HG03039 (cell line): ENCODE results near the gene LGALS12.
"Not testable (repeated sequence)": the region's sequence is repeated elsewhere in the genome, so short reads cannot be mapped to it uniquely, and the experiment has no call there.

Experiments
- ATAC-seq: cut with Tn5 transposase; IDR thresholded peaks from one replicate; pipeline ENCODE4 v1.9.1; 2021; ENCODE audit warnings: mild to moderate bottlenecking, moderate library complexity; ENCODE audit not compliant: unreplicated experiment

LGALS12 gene

DNA sequence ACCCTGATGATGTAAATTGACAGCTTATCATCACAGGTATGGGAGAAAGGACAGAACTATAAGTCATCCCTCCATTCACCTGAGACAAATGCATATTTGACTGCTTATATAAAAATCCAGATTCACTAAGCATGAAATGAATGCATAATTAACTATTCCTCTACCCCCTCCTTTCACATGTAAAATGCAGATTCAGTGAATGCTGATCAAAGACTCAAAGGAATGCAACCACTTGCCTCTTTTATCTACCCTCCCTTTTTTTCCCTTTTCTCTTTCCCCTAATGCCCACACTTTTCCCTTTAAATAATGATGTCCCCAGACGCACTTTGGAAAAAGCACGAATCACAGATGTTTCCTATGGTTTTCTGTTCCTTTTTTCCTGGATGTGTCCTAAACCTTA is 26.2 kb downstream of the LGALS12 start:
- ATAC-seq = no peak

DNA sequence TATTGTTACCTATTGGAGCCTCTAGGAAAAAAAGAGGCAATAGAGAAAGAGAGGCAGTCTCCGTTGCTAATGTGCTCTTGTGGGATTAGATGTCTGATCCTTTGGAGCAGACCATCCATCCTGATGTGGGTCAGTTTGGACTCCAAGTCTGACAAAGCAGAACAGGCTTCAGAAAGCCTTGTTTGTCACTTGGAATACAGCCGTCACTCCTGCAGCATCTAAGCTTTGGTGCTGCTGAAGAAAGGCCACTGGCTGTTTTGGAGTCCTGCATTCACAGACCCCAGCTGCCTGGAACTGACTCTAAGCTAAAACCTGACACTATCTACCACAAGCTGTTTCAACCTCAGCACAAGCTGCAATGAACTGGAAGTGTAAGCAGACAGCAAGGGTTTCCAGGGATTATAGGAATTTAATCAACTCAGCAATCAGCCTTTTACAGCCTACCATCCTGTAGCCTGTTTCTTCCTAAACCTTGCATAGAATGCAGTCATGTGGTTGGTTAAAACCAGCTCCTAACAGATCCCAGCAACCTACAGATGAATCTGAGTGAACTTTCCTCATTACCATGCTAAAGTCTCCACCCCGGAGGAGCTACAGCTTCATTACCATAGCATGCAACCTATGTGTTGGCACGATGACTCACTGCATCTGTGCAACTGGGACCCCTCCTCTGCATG is 27.1 kb downstream of the LGALS12 start:
- ATAC-seq = no peak

DNA sequence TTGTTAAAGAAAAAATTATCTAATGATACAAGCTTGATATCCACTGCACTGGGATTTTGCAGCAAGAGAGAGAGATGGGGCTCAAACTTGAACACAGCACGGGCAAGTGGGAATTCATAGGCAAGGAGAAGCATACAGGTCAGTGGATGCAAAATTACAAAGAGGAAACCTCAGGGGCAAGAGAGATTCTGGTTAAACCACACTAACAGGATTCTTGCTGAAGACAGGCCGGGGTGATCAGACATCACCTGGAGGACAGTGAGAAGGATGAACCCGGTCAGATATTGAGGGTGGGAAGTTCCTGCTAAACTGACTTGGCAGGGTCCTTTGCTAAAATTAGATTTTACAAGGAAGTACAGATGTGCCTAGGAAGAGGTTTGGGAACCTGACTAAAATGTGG is 28.2 kb downstream of the LGALS12 start:
- no peak for ATAC-seq

DNA sequence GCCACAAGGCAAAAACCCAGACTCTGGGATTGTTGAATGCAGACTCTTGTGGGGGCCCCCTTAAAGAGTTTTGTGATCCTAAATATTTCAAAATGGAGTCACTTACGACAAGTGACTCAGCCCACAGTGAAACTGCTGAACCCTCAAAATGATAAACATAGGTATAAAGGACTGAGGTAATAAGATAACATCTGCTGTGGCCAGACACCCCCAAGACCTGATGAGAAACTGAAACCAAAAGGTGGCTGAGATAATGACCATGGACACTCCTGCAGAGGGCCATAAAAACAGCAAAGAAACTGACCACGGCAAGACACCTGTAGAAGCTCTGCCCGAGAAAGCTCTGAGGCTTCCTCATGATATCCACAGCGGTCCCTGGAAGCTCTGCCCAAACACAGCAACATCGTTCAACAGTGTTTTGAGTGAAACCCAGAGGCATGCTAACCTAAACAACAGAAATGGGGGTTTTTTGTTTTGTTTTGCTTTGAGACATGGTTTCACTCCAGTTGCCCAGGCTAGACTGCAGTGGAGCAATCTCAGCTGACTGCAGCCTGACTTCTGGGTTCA is 29.1 kb downstream of the LGALS12 start:
- no peak for ATAC-seq

DNA sequence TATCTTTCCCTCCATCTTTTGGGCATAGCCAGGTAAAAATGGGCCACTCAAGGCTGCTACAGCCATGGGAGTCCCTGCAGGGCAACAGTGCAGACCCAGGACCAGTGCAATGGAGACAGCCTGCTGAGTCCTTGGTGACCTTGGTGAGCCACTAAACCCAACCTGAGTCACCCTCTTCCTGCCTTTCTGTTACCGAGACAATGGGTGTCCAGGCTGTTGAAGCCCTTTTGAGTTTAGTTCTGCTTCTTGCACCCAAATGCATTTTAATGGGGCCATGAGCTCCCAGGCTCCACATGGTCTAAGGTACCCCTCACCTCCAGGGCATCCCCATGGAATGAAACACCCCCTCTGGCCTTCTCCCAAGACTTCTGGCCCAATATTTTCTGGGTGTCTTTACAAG is 29.9 kb downstream of the LGALS12 start:
- no peak for ATAC-seq

DNA sequence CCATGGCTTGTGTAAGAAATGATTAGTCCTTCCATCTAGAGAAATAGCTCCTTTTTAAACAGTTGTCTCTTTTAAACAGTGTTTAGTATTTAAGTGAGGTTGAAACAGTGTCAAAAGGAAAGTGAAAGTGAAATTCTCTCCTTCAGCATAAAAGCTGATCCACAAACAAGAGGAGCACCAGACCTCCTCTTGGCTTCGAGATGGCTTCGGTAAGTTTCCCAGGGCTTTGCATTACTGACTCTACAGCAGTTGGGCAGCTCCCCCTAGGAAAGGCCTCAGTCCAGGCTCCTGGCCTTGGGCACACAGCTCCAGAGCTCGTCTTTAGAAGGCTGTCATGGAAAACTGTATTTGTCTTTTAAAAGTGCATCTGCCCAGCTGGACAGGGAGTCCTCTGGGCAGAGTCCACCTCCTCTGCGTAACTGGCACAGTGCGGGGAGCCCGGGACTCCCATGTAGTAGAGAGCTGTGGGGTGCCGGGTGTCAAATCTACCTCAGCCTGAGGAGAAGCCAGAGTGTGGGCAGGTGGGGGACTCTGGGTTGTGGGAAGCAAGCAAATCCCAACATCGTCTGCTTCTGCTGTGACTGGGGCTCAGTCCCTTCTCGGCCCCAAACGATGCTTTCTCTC is 30.9 kb downstream of the LGALS12 start, which contains the start of gene PLAAT4:
PLAAT4 (plus strand) TSS at position 140 of the 624 bp plus-strand sequence; CDS start at position 201, 61 bp downstream.
- ATAC-seq = no peak

DNA sequence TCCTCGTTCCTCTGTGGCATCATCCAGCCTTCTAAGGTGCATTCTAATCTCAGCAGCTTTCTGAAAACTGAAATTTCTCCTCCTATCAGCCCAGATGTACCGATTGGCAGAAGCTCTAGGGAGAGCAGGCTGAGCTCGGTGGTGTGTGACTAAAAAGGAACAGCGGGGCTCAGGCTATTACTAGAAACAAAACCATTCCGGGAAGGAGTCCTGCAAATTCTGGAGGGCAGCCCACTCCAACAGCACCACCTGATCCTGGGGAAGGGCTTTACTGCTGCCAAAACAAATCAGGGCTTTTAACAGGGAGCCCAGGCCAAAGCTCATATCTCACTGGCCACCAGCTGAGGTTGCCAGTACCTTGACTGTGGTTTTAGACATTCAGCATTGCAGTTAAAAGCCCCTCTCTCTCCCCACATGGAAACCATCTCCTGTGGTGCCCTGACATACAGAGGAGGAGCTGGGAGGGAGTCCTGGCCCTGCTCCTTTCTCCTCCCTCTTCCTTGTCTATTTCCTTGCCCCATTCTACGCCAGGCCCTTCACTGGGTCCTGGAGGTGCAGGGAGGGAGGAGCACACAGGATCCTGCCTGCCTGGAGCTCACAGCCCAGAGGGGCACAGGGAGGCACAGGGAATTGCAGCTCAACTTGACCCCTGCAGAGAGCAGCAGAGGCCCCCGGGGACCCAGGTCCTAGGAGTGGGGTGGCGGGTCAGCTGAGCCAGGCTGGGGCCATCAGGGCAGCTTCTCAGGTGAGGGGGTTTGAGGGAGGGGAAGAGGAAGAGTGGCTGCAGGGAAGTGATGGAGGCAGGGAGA is 31.6 kb downstream of the LGALS12 start:
- no peak for ATAC-seq

DNA sequence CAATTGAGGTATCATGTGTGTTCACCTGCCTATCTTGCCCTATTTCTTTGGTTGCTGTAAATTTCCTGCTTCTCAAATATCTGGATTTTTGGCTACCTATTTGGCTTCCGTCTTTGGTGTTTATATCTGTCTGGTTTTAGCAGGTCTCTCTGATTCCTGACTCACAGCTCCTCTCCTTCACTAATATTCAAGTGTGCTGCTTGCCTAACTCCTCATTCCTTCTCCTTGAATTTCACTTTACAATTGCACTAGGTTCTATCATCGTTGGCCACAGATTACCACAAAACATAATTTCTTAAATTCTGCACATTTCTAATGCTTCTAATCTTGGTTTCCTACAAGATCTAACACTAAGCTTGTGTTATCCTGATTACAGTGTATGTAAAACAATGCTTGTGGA is 36.6 kb downstream of the LGALS12 start:
- ATAC-seq = not testable (repeated sequence)

DNA sequence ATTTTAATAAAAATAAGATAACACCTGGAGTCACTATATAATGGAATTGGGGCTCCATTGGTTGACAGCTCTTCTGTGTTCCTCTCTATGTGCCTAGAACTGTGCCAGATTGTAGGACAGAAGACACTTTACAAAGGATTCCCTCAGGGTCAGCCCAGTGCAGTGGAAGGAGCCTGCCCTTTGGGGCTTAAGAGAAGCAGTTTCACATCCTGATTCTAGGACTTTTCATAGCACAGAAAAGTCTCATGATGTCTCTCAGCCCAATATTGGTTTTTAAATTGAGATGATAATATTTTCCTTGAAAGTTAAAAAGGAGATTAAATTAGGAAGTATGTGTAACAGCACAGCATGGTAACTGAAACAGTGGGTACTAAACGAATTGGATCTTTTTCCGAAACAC is 37.8 kb downstream of the LGALS12 start:
- ATAC-seq = no peak

DNA sequence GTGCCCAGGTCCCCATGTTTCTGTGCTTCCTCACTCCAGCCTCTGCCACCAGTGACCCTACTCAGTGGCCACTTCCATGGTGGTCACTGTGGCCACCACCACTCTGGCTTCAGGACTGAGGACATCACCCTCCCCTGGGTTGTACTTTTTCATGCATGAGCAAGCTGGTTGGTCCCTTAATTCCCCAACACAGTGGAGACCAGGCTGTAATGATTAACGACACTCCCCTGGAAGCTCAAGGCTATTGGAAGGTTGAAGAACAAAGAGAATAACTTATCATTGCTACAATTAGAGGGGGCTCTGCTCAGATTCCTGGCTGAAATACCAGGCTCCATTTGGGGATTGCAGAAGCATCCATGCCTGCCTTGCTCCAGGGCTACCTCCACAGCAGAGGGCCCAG is 41.2 kb downstream of the LGALS12 start:
- no peak for ATAC-seq

DNA sequence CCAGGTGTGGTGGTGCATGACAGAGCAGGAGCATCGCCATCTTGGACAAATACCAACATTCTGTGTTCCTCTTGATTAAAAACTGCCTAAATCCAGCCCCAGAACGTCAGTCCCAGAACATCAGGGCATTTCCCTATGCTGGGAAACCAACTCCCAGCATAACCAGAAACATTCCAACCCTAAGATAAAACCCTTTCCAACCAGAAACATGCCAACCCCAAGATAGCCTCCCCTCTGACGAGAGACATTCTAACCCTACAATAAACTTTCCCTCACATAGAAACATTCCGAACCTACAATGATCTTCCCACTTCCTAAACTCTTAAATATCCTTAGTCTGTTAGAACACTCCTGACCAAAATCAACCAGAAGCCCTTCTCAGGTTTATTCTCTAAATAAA is 42.3 kb downstream of the LGALS12 start:
- no peak for ATAC-seq

DNA sequence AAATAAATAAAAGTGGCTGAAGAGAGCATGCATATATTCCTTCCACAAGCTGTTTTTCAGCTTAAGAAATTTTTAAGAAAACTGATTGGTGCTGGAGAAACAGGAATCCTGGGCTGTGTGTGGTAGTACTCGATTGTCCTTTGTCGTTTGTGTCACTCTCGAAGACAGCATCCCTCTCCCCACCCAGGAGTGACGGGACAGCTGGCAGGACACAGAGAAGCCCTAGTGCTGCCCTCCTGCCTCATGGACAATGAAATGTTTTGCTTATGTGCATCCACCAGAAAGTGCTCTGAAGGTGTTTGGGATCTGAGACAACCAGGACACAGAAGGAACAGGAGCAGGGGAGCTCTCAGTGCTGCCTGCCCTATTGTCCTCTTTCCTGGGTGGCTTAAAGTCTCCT is 43.5 kb downstream of the LGALS12 start:
- no peak for ATAC-seq

DNA sequence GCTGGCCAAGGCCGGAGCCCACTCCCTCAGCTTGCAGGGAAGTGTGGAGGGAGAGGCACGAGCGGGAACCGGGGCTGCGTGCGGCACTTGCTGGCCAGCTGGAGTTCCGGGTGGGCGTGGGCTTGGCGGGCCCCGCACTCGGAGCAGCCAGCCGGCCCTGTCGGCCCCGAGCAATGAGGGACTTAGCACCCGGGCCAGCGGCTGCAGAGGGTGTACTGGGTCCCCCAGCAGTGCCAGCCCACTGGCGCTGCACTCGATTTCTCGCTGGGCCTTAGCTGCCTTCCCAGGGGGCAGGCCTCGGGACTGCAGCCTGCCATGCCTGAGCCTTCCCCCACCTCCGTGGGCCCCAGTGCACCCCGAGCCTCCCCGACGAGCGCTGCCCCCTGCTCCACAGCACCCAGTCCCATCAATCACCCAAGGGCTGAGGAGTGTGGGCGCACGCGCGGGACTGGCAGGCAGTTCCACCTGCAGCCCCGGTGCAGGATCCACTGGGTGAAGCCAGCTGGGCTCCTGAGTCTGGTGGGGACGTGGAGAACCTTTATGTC is 44.3 kb downstream of the LGALS12 start:
- ATAC-seq = not testable (repeated sequence)

DNA sequence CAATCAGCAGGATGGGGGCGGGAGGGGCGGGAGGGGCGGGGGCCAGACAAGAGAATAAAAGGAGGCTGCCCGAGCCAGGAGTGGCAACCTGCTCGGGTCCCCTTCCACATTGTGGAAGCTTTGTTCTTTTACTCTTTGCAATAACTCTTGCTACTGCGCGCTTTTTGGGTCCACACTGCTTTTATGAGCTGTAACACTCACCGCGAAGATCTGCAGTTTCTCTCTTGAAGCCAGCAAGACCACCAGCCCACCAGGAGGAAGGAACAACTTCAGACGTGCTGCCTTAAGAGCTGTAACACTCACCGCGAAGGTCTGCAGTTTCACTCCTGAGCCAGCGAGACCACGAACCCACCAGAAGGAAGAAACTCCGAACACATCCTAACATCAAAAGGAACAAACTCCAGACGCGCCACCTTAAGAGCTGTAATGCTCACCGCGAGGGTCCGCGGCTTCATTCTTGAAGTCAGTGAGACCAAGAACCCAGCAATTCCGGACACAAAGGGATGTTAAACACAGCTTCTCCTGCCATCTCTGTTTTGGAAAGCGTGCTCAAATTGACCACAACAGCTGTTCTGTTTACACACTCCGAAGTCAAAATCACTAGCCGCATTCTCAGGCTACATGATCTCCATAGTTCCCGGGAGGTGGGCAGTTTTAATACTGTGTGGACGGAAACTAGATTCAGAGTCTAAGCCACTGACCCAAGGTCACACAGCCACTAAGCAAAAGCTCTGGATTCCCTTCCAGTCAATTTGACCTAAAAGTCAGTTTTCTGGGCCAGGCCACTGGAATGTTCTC is 45.4 kb downstream of the LGALS12 start:
- ATAC-seq = no peak

DNA sequence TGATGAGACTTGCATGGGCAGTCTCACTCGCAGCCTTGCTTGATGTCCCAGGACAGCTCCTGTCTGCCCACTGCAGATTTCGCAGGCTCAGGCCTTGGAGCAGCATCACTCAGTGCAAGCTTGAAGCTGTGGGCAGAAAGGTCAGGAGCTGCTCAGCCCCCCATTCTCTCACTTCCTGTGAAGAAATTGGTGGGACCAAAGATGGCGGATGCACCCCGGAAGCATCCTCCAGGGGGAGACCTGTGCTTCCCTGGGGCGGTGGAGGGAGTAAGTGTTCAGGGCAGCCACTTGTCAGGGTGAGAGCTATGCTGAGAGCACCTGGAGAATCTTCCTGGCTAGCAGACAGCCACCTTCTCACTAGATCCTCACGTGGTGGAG is 46.0 kb downstream of the LGALS12 start:
- no peak for ATAC-seq

DNA sequence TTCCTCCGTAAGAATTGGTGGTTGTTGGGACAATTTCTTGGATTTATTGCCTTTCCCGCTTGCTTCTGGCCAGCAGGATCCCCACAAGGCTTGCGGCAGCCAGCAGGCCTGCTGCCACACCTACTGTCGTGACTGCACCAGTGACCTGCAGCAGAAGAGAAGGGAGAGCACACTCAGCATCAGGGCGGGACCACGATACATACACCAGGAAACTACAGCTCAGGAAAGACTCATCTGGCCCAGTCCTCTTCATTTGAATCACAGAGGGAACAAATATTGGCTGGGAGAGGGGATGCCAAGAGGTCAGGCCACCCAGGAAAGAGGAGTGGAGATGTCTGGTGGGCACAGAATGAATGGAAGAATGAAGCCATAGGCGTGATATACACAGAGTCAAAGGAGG is 47.0 kb downstream of the LGALS12 start:
- ATAC-seq = no peak

DNA sequence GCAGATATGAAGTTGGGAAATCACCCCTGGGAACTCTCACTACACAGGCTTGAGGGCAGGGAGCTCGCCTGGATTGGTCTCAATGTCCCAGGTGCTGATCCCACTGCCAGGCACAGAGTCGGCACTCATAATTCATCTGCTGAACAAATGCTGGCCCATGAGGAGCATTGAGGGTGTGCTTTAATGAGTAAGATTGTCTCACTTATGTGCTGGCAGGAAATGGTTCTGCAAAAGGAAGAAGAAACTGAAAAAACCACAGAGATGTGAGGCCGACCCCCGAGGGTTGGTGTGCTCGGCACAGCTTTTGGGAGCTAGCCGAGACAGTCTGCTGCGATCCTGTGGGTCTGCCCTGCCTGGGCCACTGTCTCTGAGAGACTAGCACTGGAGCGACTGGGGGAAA is 47.9 kb downstream of the LGALS12 start:
- ATAC-seq = no peak

DNA sequence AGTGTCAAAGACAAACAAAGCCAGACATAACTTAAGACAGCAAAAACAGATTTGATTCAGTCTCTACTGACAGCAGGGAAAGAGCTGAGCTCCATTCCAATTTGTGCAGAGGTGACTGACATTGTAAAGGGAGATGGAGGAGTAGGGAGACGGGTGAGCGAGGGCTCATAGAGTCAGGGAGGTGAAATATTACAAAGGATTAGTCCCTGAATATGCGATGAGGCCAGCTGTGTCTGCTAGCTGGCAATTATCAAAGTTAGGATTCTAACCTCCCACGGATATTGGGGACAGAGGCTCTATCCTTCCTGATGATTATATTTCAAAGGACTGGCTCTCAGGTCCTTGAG is 49.0 kb downstream of the LGALS12 start:
- ATAC-seq = no peak

DNA sequence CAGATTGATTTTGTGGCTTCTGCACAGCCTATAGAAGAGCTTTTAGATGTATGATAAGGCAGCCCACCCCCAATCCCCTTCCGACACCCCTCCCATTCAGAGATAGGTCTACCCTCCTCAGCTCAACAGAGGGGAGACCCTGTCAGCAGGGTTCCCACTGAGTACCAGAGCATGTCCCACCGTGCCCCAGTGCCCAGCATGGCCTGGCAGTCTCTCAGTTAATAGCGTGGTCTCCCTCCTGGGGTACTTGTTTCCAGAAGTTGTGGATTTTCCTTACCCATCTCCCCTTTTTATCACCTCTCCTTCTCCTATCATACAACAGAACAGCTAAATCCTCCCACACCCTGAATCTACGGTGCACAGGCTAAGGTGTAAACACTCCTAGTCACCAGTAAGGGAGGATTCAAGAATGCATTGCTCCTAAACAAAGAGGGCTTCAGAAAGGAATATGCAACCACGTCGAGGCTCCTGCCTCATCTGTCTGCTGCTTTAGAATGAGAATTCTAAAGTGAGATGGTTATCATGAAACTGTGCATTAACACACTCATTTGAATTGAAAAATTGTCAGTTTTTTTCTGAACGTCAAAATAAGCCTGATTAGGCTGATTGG is 50.6 kb downstream of the LGALS12 start:
- no peak for ATAC-seq

DNA sequence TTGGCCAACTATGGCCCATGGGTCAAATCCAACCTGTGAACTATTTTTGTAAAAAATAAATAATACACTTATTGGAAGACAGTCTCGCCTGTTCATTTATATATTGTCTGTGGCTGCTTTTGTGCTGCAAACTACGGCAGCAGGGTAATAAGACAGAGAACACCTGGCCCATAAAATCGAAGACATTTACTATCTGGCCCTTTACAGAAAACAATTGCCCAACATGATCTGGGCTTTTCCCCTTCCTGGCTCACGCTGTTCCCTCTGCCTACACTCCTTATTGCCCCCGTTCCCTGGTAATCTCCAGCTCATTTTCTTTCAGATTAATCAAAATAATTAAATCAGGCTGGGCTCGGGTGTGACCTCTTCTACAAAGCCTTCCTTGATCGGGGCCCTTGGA is 51.7 kb downstream of the LGALS12 start:
- no peak for ATAC-seq
